ENCODE measurements around the gene NALCN.

Gene NALCN

GRCh38 chr13:101447852-101448251 lies 31.5 kb upstream of the NALCN start:
- no peak overlapping the region for H3K9ac ChIP-seq (ENCODE audit: low read depth, low read length)
- H3K36me3 ChIP-seq (ENCODE audit: insufficient read depth, low read length): no peaks in the 10 kb centered on the region
- no peak overlapping the region for H3K4me2 ChIP-seq (ENCODE audit: low read length)
- H3K27me3 ChIP-seq (ENCODE audit: control insufficient read depth, insufficient read depth, low read length): no peaks in the 10 kb centered on the region
- H3K9me3 ChIP-seq (replicated peaks; ENCODE audit: low read length): no peaks in the 10 kb centered on the region
- no peak overlapping the region for H3K4me3 ChIP-seq (ENCODE audit: low read length)
- H3K4me1 ChIP-seq (ENCODE audit: control insufficient read depth, insufficient read depth, low read length): peaks cover 27% of the 10 kb centered on the region

GRCh38 chr13:101434486-101434885 lies 18.2 kb upstream of the NALCN start:
- Histone ChIP-seq H3K4me3 (ENCODE audit: low read length) (no peak overlapping the region), H3K4me2 (ENCODE audit: low read length) (no peak overlapping the region), H3K27me3 (ENCODE audit: control insufficient read depth, insufficient read depth, low read length) (no peaks in the 10 kb centered on the region), H3K36me3 (ENCODE audit: insufficient read depth, low read length) (no peaks in the 10 kb centered on the region), H3K9me3 (replicated peaks; ENCODE audit: low read length) (no peaks in the 10 kb centered on the region), H3K9ac (ENCODE audit: low read depth, low read length) (no peak overlapping the region), H3K4me1 (ENCODE audit: control insufficient read depth, insufficient read depth, low read length) (no peaks in the 10 kb centered on the region)

DNA sequence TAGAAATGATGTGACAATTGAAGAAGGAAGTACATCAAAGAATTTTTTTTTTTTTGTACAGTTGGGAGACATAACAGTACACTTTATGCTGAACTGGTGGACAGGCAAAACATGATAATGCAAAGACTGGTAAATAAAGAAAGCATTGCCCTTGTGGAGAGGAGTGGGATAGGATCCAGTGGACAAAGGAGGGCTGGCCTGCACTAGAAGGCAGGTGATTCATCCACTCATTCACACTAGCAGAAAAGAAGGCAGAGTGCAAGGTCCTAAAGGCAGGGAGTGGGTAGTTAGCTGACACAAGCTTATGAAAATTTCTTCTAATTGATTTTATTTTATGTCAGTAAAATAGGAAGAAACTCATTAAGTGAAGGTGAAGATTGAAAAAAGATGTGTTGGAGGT lies 17.6 kb upstream of the NALCN start:
- Histone ChIP-seq H3K27me3 (ENCODE audit: control insufficient read depth, insufficient read depth, low read length) (no peaks in the 10 kb centered on the region), H3K36me3 (ENCODE audit: insufficient read depth, low read length) (no peaks in the 10 kb centered on the region), H3K4me2 (ENCODE audit: low read length) (no peak overlapping the region), H3K9me3 (replicated peaks; ENCODE audit: low read length) (no peaks in the 10 kb centered on the region), H3K4me1 (ENCODE audit: control insufficient read depth, insufficient read depth, low read length) (no peaks in the 10 kb centered on the region), H3K9ac (ENCODE audit: low read depth, low read length) (no peak overlapping the region), H3K4me3 (ENCODE audit: low read length) (no peak overlapping the region)

GRCh38 chr13:101429733-101430132 lies 13.4 kb upstream of the NALCN start:
- H3K36me3 ChIP-seq (ENCODE audit: insufficient read depth, low read length): no peaks in the 10 kb centered on the region
- H3K4me1 ChIP-seq (ENCODE audit: control insufficient read depth, insufficient read depth, low read length): peaks cover 2% of the 10 kb centered on the region
- H3K9ac ChIP-seq (ENCODE audit: low read depth, low read length): no peak overlapping the region
- no peaks in the 10 kb centered on the region for H3K27me3 ChIP-seq (ENCODE audit: control insufficient read depth, insufficient read depth, low read length)
- H3K4me3 ChIP-seq (ENCODE audit: low read length): no peak overlapping the region
- no peaks in the 10 kb centered on the region for H3K9me3 ChIP-seq (replicated peaks; ENCODE audit: low read length)
- no peak overlapping the region for H3K4me2 ChIP-seq (ENCODE audit: low read length)

GRCh38 chr13:101425623-101426022 lies 9.3 kb upstream of the NALCN start:
- Histone ChIP-seq H3K36me3 (ENCODE audit: insufficient read depth, low read length) (no peaks in the 10 kb centered on the region), H3K4me3 (ENCODE audit: low read length) (no peak overlapping the region), H3K4me1 (ENCODE audit: control insufficient read depth, insufficient read depth, low read length) (peaks cover 11% of the 10 kb centered on the region), H3K9me3 (replicated peaks; ENCODE audit: low read length) (no peaks in the 10 kb centered on the region), H3K4me2 (ENCODE audit: low read length) (no peak overlapping the region), H3K27me3 (ENCODE audit: control insufficient read depth, insufficient read depth, low read length) (no peaks in the 10 kb centered on the region), H3K9ac (ENCODE audit: low read depth, low read length) (no peak overlapping the region)

GRCh38 chr13:101425156-101425471 lies 8.8 kb upstream of the NALCN start:
- H3K4me1 ChIP-seq (ENCODE audit: control insufficient read depth, insufficient read depth, low read length): peaks cover 11% of the 10 kb centered on the region
- H3K9me3 ChIP-seq (replicated peaks; ENCODE audit: low read length): no peaks in the 10 kb centered on the region
- H3K27me3 ChIP-seq (ENCODE audit: control insufficient read depth, insufficient read depth, low read length): no peaks in the 10 kb centered on the region
- no peak overlapping the region for H3K4me3 ChIP-seq (ENCODE audit: low read length)
- no peaks in the 10 kb centered on the region for H3K36me3 ChIP-seq (ENCODE audit: insufficient read depth, low read length)
- no peak overlapping the region for H3K4me2 ChIP-seq (ENCODE audit: low read length)
- H3K9ac ChIP-seq (ENCODE audit: low read depth, low read length): no peak overlapping the region

DNA sequence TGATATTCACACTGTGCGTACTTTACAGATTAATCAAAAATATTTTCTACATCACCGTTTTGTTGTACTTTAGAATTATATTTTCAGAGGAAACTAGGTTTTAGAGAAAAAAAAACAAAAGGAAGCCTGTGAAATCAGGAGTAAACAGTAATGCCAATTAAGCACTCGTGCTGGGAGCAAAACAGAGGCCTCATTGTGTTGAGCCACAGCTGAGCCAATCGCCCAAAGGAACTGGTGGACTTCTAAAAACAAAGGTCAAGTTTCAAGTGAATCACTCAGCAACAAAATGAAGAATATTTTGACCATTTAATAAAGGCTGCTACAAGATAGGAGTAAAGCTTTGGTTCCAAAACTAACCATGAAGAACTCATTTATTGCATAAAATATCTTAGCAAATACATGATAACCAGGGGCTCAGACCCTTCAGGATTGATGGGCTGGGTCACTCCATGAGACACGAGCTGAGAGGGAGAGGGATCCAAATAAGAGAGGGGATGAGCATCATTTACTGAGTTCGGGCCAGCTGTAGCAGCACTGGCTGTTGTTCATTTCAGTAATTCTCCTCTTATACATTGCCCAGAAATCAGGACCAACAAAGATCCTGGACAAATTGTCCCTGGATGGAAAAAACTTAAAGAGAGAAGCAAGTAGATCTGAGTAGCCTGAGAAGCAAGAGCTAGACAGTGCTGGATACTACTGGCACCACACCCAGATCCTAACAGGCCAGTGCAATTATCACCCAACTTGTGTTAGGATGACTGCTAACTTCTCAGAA lies 8.3 kb upstream of the NALCN start:
- no peaks in the 10 kb centered on the region for H3K27me3 ChIP-seq (ENCODE audit: control insufficient read depth, insufficient read depth, low read length)
- no peaks in the 10 kb centered on the region for H3K36me3 ChIP-seq (ENCODE audit: insufficient read depth, low read length)
- no peaks in the 10 kb centered on the region for H3K9me3 ChIP-seq (replicated peaks; ENCODE audit: low read length)
- H3K9ac ChIP-seq (ENCODE audit: low read depth, low read length): no peak overlapping the region
- H3K4me3 ChIP-seq (ENCODE audit: low read length): no peak overlapping the region
- H3K4me1 ChIP-seq (ENCODE audit: control insufficient read depth, insufficient read depth, low read length): peaks cover 11% of the 10 kb centered on the region
- no peak overlapping the region for H3K4me2 ChIP-seq (ENCODE audit: low read length)

- H3K27me3 ChIP-seq (ENCODE audit: control insufficient read depth, insufficient read depth, low read length): no peaks in the 10 kb centered on the region
- no peak overlapping the region for H3K9ac ChIP-seq (ENCODE audit: low read depth, low read length)
- H3K36me3 ChIP-seq (ENCODE audit: insufficient read depth, low read length): no peaks in the 10 kb centered on the region
- H3K4me1 ChIP-seq (ENCODE audit: control insufficient read depth, insufficient read depth, low read length): peaks cover 11% of the 10 kb centered on the region
- H3K4me3 ChIP-seq (ENCODE audit: low read length): no peak overlapping the region
- no peak overlapping the region for H3K4me2 ChIP-seq (ENCODE audit: low read length)
- H3K9me3 ChIP-seq (replicated peaks; ENCODE audit: low read length): no peaks in the 10 kb centered on the region
Measured at GRCh38 chr13:101423872-101424271, 7.6 kb upstream of the NALCN start.

- H3K4me2 ChIP-seq (ENCODE audit: low read length): no peak overlapping the region
- peaks cover 10% of the 10 kb centered on the region for H3K4me1 ChIP-seq (ENCODE audit: control insufficient read depth, insufficient read depth, low read length)
- H3K36me3 ChIP-seq (ENCODE audit: insufficient read depth, low read length): no peaks in the 10 kb centered on the region
- H3K9me3 ChIP-seq (replicated peaks; ENCODE audit: low read length): no peaks in the 10 kb centered on the region
- H3K4me3 ChIP-seq (ENCODE audit: low read length): no peak overlapping the region
- H3K9ac ChIP-seq (ENCODE audit: low read depth, low read length): no peak overlapping the region
- no peaks in the 10 kb centered on the region for H3K27me3 ChIP-seq (ENCODE audit: control insufficient read depth, insufficient read depth, low read length)
Measured at GRCh38 chr13:101417501-101417900, 1.2 kb upstream of the NALCN start.

- Histone ChIP-seq H3K36me3 (ENCODE audit: insufficient read depth, low read length) (no peaks in the 10 kb centered on the region), H3K27me3 (ENCODE audit: control insufficient read depth, insufficient read depth, low read length) (no peaks in the 10 kb centered on the region), H3K4me3 (ENCODE audit: low read length) (peak overlapping the region; percentile 82), H3K4me1 (ENCODE audit: control insufficient read depth, insufficient read depth, low read length) (peaks cover 10% of the 10 kb centered on the region), H3K4me2 (ENCODE audit: low read length) (peak overlapping the region; percentile 97), H3K9ac (ENCODE audit: low read depth, low read length) (peak overlapping the region; percentile 79), H3K9me3 (replicated peaks; ENCODE audit: low read length) (no peaks in the 10 kb centered on the region)
Measured at GRCh38 chr13:101417043-101417406, 717 bp upstream of the NALCN start.

GRCh38 chr13:101415358-101416174 lies 742 bp downstream of the NALCN start:
- H3K36me3 ChIP-seq (ENCODE audit: insufficient read depth, low read length): no peaks in the 10 kb centered on the region
- peak overlapping the region; percentile 82 for H3K4me3 ChIP-seq (ENCODE audit: low read length)

GRCh38 chr13:101412076-101412475 lies 4.2 kb downstream of the NALCN start:
- H3K9ac ChIP-seq (ENCODE audit: low read depth, low read length): no peak overlapping the region
- no peaks in the 10 kb centered on the region for H3K9me3 ChIP-seq (replicated peaks; ENCODE audit: low read length)
- no peak overlapping the region for H3K4me3 ChIP-seq (ENCODE audit: low read length)
- H3K4me1 ChIP-seq (ENCODE audit: control insufficient read depth, insufficient read depth, low read length): peaks cover 19% of the 10 kb centered on the region
- H3K36me3 ChIP-seq (ENCODE audit: insufficient read depth, low read length): no peaks in the 10 kb centered on the region
- H3K27me3 ChIP-seq (ENCODE audit: control insufficient read depth, insufficient read depth, low read length): no peaks in the 10 kb centered on the region
- no peak overlapping the region for H3K4me2 ChIP-seq (ENCODE audit: low read length)

More at GRCh38 chr13:101415358-101416174, 742 bp downstream of the NALCN start:
- peaks cover 10% of the 10 kb centered on the region for H3K4me1 ChIP-seq (ENCODE audit: control insufficient read depth, insufficient read depth, low read length)
- H3K4me2 ChIP-seq (ENCODE audit: low read length): peak overlapping the region; percentile 97
- no peaks in the 10 kb centered on the region for H3K9me3 ChIP-seq (replicated peaks; ENCODE audit: low read length)
- H3K9ac ChIP-seq (ENCODE audit: low read depth, low read length): no peak overlapping the region
- H3K27me3 ChIP-seq (ENCODE audit: control insufficient read depth, insufficient read depth, low read length): no peaks in the 10 kb centered on the region
